ENCODE data around the gene JMJD7.

JMJD7 gene

GRCh38 chr15:41873711-41874110 lies 45.8 kb downstream of the JMJD7 start:
- no peak for TF ChIP-seq TAF1 (IDR thresholded peaks at IDR 0.05; ENCODE audit: borderline replicate concordance, low read depth, low read length)
- TF ChIP-seq POLR2A (IDR thresholded peaks at IDR 0.05; ENCODE audit: low read depth, low read length), result no peak
- TF ChIP-seq POLR2AphosphoS5 (IDR thresholded peaks at IDR 0.05; ENCODE audit: low read depth, low read length), result no peak
- DNase-seq (ENCODE audit: insufficient read length) (no peak), FAIRE-seq (no peak)

DNA sequence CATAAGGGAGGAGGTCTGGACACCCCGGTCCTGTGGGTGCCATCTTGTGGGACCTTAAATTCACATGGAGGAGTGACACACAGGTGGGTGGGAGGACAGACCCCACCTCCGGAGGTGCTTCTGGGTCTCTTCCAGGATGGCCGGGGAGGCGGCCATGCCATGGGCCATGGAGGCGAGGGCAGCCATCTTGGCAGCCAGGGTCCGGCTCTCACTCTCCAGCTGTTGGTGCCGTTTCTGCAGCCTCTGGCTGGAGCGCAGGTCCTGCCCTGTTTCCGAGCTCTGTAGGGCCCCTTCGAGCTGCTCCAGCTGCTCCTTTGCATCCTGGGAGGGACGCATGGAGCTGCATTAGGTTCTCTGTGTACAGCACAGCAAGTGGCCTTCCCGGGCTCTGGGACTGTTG lies 46.8 kb downstream of the JMJD7 start:
- FAIRE-seq (no peak), DNase-seq (ENCODE audit: insufficient read length) (no peak)
- no peak for TF ChIP-seq POLR2A (IDR thresholded peaks at IDR 0.05; ENCODE audit: low read depth, low read length)
- TF ChIP-seq POLR2AphosphoS5 (IDR thresholded peaks at IDR 0.05; ENCODE audit: low read depth, low read length), result no peak
- TF ChIP-seq TAF1 (IDR thresholded peaks at IDR 0.05; ENCODE audit: borderline replicate concordance, low read depth, low read length), result no peak

DNA sequence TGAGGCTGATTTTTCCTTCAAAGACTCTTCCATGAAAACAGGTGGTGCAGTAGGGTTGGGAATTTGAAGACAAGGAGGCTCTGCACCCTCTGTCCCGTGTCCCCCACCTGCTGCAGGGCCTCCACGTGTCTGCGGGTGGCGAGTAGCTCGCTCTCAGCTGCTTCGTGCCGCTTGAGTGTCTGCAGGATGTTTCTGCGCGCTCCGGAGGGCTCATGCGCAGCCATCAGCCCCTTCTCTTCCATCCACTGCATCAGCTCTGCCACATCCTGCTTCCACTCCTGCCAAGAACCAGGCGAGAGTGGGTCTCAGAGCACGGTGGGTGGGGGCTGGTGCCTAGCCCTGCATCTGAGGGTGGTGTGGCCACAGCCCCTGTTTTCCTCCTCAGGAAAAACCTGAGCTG lies 48.1 kb downstream of the JMJD7 start:
- DNase-seq (ENCODE audit: insufficient read length), result no peak
- TF ChIP-seq POLR2AphosphoS5 (IDR thresholded peaks at IDR 0.05; ENCODE audit: low read depth, low read length), result no peak
- TF ChIP-seq TAF1 (IDR thresholded peaks at IDR 0.05; ENCODE audit: borderline replicate concordance, low read depth, low read length), result no peak
- TF ChIP-seq POLR2A (IDR thresholded peaks at IDR 0.05; ENCODE audit: low read depth, low read length), result no peak
- FAIRE-seq, result no peak

GRCh38 chr15:41876689-41877088 lies 48.8 kb downstream of the JMJD7 start:
- no peak for FAIRE-seq
- TF ChIP-seq POLR2AphosphoS5 (IDR thresholded peaks at IDR 0.05; ENCODE audit: low read depth, low read length) (no peak), TAF1 (IDR thresholded peaks at IDR 0.05; ENCODE audit: borderline replicate concordance, low read depth, low read length) (no peak)
- DNase-seq (ENCODE audit: insufficient read length), result no peak

DNA sequence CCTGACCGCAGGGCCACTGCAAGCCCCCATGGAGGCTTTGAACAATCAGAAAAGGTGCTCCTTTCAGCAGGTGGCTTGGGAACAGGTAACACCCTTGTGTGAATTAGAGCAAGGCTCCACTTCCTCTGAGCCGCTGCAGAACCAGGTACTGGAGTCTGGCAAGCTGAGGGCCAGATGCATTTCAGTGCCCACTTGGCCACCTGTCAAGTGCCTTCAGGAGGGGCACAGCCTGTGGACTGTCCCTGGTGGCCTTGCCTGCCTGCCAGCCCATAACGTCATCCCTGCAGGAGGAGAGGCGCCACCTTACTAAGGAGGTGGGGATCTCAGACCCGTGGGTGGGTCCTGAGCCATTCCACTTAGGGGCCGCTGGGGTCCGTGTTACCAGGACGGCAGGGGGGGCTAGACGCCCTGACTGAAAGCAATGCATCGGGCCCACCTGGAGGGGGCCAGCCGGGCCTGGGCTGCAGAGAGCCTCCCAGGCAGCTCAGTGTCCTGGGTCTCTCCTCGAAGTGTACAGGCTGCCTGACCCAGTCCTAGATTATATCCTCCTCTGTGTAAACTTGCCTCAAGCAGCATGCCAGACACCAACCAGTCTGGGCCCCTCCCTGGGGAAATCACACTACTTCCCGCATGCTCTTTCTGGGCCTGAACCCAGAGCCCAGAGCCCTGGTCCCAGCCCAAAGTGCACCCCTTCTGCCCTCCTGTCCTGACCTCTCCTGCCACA lies 49.9 kb downstream of the JMJD7 start:
- TF ChIP-seq TAF1 (IDR thresholded peaks at IDR 0.05; ENCODE audit: borderline replicate concordance, low read depth, low read length) (no peak), POLR2AphosphoS5 (IDR thresholded peaks at IDR 0.05; ENCODE audit: low read depth, low read length) (no peak), POLR2A (IDR thresholded peaks at IDR 0.05; ENCODE audit: low read depth, low read length) (no peak)
- FAIRE-seq, result no peak
- no peak for DNase-seq (ENCODE audit: insufficient read length)

GRCh38 chr15:41878355-41878699 lies 50.4 kb downstream of the JMJD7 start:
- TF ChIP-seq POLR2AphosphoS5 (IDR thresholded peaks at IDR 0.05; ENCODE audit: low read depth, low read length), result no peak
- TF ChIP-seq TAF1 (IDR thresholded peaks at IDR 0.05; ENCODE audit: borderline replicate concordance, low read depth, low read length), result no peak
- TF ChIP-seq POLR2A (IDR thresholded peaks at IDR 0.05; ENCODE audit: low read depth, low read length), result no peak
- no peak for DNase-seq (ENCODE audit: insufficient read length)
- no peak for FAIRE-seq

- no peak for TF ChIP-seq POLR2A (IDR thresholded peaks at IDR 0.05; ENCODE audit: low read depth, low read length)
- TF ChIP-seq TAF1 (IDR thresholded peaks at IDR 0.05; ENCODE audit: borderline replicate concordance, low read depth, low read length), result no peak
- no peak for TF ChIP-seq POLR2AphosphoS5 (IDR thresholded peaks at IDR 0.05; ENCODE audit: low read depth, low read length)
- DNase-seq (ENCODE audit: insufficient read length) (no peak), FAIRE-seq (no peak)
Measured at GRCh38 chr15:41879321-41879845, 51.5 kb downstream of the JMJD7 start.

DNA sequence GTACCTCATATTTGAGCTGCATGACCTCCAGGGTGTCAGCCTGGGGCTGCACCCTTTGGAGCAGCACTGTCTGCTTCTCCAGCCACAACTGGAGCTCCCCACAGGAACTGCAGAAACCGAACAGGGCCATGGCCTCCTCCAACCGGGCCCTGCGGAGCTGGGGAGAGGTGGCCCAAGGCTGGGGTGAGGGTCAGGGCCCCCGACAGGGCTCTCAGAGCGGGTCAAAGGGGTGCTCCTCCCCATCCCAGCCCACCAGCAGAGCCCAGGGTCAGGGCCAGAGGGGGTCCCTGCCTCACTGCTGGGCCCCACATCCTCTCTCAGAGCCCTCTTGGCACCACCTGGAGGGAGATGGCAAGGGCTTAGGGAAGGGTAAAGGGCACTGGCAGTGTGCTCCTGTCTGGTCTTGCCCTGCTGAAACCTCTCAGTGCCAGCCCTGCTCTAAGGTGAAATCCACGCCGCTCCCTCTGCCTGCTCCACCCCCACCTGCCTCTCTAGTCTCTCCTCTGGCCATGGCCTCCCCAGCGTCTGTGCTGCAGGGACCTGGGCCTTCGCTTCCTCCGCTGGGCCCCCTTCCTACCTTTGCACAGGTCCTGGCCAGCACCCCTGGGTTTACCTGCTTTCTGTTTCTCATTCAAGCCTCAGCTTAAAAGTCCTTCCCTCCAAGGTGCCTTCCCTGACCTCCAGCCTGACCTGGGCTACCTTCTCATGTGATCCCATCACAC lies 52.4 kb downstream of the JMJD7 start:
- FAIRE-seq, result no peak
- TF ChIP-seq TAF1 (IDR thresholded peaks at IDR 0.05; ENCODE audit: borderline replicate concordance, low read depth, low read length) (no peak), POLR2A (IDR thresholded peaks at IDR 0.05; ENCODE audit: low read depth, low read length) (no peak), POLR2AphosphoS5 (IDR thresholded peaks at IDR 0.05; ENCODE audit: low read depth, low read length) (no peak)
- no peak for DNase-seq (ENCODE audit: insufficient read length)

GRCh38 chr15:41881086-41881485 lies 53.2 kb downstream of the JMJD7 start:
- DNase-seq (ENCODE audit: insufficient read length) (no peak), FAIRE-seq (no peak)
- TF ChIP-seq POLR2AphosphoS5 (IDR thresholded peaks at IDR 0.05; ENCODE audit: low read depth, low read length) (no peak), POLR2A (IDR thresholded peaks at IDR 0.05; ENCODE audit: low read depth, low read length) (no peak), TAF1 (IDR thresholded peaks at IDR 0.05; ENCODE audit: borderline replicate concordance, low read depth, low read length) (no peak)

DNA sequence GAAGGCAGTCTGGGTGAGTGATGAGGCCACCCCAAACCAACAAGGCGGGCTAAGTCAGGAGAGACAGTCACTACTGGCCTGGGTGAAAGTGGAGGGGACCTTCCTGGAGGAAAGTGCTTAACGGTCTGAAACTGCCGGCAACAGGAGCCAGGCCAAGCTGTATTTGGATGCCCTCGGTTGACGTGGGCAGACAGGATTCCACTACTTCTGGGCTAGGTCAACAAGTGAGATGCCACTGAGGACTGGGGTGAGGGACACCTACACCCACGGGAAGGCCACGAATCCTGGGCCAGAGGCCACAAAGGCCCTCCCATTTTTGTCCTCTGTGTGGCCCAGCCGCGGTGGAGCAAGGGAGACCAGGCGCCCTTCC lies 53.6 kb downstream of the JMJD7 start:
- DNase-seq (ENCODE audit: insufficient read length) (no peak), FAIRE-seq (no peak)
- no peak for TF ChIP-seq POLR2AphosphoS5 (IDR thresholded peaks at IDR 0.05; ENCODE audit: low read depth, low read length)
- no peak for TF ChIP-seq POLR2A (IDR thresholded peaks at IDR 0.05; ENCODE audit: low read depth, low read length)
- TF ChIP-seq TAF1 (IDR thresholded peaks at IDR 0.05; ENCODE audit: borderline replicate concordance, low read depth, low read length), result no peak

- FAIRE-seq, result no peak
- DNase-seq (ENCODE audit: insufficient read length), result no peak
- TF ChIP-seq TAF1 (IDR thresholded peaks at IDR 0.05; ENCODE audit: borderline replicate concordance, low read depth, low read length) (no peak), POLR2AphosphoS5 (IDR thresholded peaks at IDR 0.05; ENCODE audit: low read depth, low read length) (no peak), POLR2A (IDR thresholded peaks at IDR 0.05; ENCODE audit: low read depth, low read length) (no peak)
Measured at GRCh38 chr15:41881920-41882688, 54.2 kb downstream of the JMJD7 start.
